ENCODE data around the gene DBH. TPM values are rescaled to one million over a fixed set of nuclear protein-coding genes. Genes with fewer than 3 reads are reported as not detected.

The DBH gene
- 0.90 TPM for polyA plus RNA-seq (ENCODE audit: insufficient read length)
- long read RNA-seq, donor 1 = 0 reads
- long read RNA-seq, donor 2 = 0 reads
- long read RNA-seq, donor 3 = 0 reads
- long read RNA-seq, donor 4 = 0 reads
- long read RNA-seq, donor 5 = 0 reads
- long read RNA-seq, donor 6 = 0 reads
- long read RNA-seq, donor 7 = 0 reads
- long read RNA-seq, donor 8 = 0 reads

GRCh38 chr9:133635533-133636531 is at the start of gene DBH:
DBH (plus strand) TSS chr9:133636363; CDS start chr9:133636372, 9 bp downstream.
- no peak for DNase-seq

- DNase-seq = no peak
Observed at GRCh38 chr9:133587051-133587450, 49.1 kb upstream of the DBH start.

GRCh38 chr9:133587466-133587865 is 48.7 kb upstream of the DBH start:
- DNase-seq = no peak

GRCh38 chr9:133589454-133590227 is 46.5 kb upstream of the DBH start:
- DNase-seq = no peak

- DNase-seq = no peak
Observed at GRCh38 chr9:133590231-133590855, 45.8 kb upstream of the DBH start.

GRCh38 chr9:133591116-133591910 is 44.9 kb upstream of the DBH start:
- no peak for DNase-seq

- DNase-seq = no peak
Observed at GRCh38 chr9:133591985-133592384, 44.2 kb upstream of the DBH start.

GRCh38 chr9:133592731-133593409 is 43.3 kb upstream of the DBH start:
- DNase-seq = no peak

- no peak for DNase-seq
Observed at GRCh38 chr9:133593587-133594253, 42.4 kb upstream of the DBH start.

GRCh38 chr9:133594310-133594709 is 41.9 kb upstream of the DBH start:
- no peak for DNase-seq

- no peak for DNase-seq
Observed at GRCh38 chr9:133595910-133596309, 40.3 kb upstream of the DBH start.

GRCh38 chr9:133597316-133597957 is 38.7 kb upstream of the DBH start:
- no peak for DNase-seq

- no peak for DNase-seq
Observed at GRCh38 chr9:133598978-133599377, 37.2 kb upstream of the DBH start.

- DNase-seq = no peak
Observed at GRCh38 chr9:133599470-133600173, 36.5 kb upstream of the DBH start.

GRCh38 chr9:133600739-133601138 is 35.4 kb upstream of the DBH start:
- no peak for DNase-seq

- no peak for DNase-seq
Observed at GRCh38 chr9:133601746-133602145, 34.4 kb upstream of the DBH start.

GRCh38 chr9:133602277-133602676 is 33.9 kb upstream of the DBH start:
- no peak for DNase-seq

- DNase-seq = no peak
Observed at GRCh38 chr9:133603135-133603927, 32.8 kb upstream of the DBH start.
